GM12801 (cell line): ENCODE measurements around the gene CASP5.

Experiments
- TF ChIP-seq, protein P1 (sequence below): IDR thresholded peaks from one replicate; pipeline ENCODE4 v1.5.1; 2011; ENCODE audit warnings: control low read depth; ENCODE audit not compliant: insufficient read length; ENCODE audit errors: extremely low read depth

CASP5 gene

DNA sequence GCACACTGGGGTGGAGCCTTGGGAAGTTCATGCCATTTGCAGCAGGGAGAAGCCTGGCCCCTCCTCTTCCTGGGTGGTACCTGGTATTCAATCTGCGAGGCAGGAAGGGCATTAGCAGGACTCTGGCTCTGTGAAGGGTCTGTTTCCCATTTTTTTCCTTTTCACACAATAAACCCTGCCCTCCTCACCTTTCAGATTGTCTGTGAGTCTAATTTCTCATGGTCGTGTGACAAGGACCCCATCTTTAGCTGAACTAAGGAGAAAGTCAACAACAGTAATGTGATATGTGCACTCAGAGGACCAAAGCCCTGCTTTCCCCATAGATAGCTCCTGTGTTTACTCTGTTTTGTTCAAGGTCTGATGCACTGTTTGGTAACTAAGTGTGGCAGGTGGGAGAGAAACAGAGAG lies 28.0 kb downstream of the CASP5 start:
- TF ChIP-seq, protein P1, sequence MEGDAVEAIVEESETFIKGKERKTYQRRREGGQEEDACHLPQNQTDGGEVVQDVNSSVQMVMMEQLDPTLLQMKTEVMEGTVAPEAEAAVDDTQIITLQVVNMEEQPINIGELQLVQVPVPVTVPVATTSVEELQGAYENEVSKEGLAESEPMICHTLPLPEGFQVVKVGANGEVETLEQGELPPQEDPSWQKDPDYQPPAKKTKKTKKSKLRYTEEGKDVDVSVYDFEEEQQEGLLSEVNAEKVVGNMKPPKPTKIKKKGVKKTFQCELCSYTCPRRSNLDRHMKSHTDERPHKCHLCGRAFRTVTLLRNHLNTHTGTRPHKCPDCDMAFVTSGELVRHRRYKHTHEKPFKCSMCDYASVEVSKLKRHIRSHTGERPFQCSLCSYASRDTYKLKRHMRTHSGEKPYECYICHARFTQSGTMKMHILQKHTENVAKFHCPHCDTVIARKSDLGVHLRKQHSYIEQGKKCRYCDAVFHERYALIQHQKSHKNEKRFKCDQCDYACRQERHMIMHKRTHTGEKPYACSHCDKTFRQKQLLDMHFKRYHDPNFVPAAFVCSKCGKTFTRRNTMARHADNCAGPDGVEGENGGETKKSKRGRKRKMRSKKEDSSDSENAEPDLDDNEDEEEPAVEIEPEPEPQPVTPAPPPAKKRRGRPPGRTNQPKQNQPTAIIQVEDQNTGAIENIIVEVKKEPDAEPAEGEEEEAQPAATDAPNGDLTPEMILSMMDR = no peak

DNA sequence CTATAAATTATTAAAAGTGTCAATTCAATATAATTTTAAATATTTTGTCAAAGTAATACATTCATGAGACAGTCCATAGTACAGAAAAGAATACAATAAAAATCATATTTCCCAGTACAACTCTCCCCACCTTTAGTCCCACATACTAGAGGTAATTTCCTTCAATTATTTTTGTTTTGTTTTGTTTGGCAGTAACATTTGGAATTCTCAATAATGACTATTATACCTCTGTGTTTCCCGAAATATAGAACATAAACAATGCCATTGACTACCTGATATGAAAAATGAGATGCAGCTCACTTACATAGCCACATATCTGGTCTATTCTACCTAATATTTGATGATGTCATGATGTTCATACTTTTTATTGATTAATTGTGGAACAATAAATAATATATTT lies 30.2 kb downstream of the CASP5 start:
- TF ChIP-seq, protein P1 = no peak

DNA sequence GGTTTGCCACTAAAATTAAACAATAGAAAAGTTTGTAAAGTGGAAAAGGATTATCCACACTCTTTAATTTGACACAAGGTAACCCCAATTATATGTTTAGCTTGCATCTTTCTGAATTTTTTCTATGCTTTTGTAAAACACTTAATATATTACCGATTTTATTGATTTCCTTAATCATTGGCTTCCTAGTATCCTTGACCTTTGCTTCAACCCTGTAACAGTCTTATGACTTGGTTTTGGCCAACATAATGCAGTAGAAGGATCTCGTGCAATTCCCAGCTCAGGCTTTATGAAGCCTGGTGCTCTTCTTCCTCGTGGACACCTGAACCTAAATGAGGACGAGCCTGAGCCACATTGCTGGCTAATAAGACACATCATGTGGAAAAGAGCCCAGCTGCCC lies 31.0 kb downstream of the CASP5 start:
- TF ChIP-seq, protein P1 = no peak

DNA sequence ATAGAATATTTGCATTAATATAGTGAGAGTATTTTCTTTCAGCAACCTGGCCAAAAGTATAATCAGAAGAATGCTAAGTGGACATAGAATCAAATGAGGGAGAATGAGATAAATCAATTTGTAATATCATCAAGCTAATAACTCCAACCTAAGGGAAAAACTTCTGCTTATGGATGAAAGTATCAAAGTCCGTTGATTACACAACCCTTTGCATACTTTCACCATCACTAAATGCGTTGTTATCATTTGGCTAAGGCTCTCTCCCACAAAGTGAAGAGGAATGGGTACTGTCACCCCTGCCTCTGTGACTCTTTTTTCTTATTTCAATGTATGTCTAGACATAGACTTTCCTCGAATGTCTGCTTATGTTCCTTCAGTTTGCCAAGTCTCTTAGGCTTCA lies 38.2 kb downstream of the CASP5 start:
- TF ChIP-seq, protein P1 = no peak

DNA sequence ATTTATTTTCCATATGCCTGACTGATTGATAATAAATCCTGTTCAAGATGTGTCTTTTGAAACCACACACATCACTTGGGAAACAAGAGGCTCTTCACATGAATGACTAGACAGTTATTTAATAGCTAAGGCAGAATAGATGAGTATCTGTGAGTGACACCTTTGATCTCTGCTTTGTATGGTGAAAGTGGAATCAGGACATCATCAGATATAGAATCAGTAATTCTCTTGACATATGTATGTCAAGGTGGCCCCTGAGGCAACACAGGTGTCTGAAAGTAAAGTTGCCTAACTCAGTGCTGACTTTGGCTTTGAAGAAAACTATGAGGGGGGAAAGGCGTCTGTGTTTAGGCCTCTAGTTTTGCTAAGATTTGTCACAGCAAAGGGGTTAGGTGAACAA lies 43.1 kb downstream of the CASP5 start:
- TF ChIP-seq, protein P1 = no peak

DNA sequence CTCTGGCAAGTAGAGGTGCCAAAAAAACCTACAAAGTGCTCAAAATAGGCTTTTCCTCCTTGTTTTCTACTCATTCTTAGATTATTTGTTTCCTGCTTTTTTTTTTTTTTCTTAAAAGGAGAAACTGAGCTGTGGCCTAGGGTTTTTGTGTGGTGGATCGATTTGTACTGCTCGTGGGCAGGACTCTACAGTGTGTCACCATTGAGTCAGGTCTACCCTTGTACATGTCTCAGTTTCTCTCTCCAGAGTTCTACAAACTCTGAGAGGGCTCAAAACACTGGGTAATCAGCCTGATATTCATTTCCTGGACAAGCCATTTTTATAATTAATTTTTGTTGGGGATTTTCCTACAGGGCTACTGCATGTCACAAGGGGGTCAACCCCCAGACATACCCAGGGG lies 49.4 kb downstream of the CASP5 start:
- TF ChIP-seq, protein P1 = no peak

DNA sequence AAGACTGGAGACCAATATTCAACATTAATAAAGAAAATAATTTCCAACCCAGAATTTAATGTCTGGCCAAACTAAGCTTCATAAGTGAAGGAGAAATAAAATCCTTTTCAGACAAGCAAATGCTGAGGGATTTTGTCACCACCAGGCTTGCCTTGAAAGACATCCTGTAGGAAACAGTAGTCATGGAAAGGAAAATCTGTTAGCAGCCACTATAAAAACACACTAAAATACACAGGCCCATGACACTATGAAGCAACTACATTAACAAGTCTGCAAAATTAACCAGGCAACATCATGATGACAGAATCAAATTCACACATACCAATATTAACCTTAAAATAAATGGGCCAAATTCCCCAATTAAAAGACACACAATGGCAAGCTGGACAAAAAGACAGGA lies 52.2 kb downstream of the CASP5 start:
- TF ChIP-seq, protein P1 = no peak
